Left kidney (tissue), 2 donors: ENCODE data around the gene FAM81A. TPM values are rescaled to one million over a fixed set of nuclear protein-coding genes. Genes with fewer than 3 reads are reported as not detected.
A peak's percentile ranks its signal among the peaks of the same experiment; 100 is the strongest.
"Not testable (repeated sequence)": the region's sequence is repeated elsewhere in the genome, so short reads cannot be mapped to it uniquely, and the experiment has no call there.

Source experiments
- DNase-seq: peaks from one replicate; pipeline ENCODE4 v3.0.0-alpha.2; 2013
- polyA plus RNA-seq: library from polyadenylated mRNA; unstranded; fragments of 120-200 nt; gene quantifications from one replicate; pipeline ENCODE4 v1.2.1, GENCODE V29; 2013; ENCODE audit not compliant: insufficient read length

The FAM81A gene
- polyA plus RNA-seq, 1 donor, result 30.7 TPM

- not testable (repeated sequence) for DNase-seq
Observed at GRCh38 chr15:59475161-59475560, 37.2 kb downstream of the FAM81A start.

- DNase-seq, result no peak
Observed at GRCh38 chr15:59484399-59484798, 46.4 kb downstream of the FAM81A start.

- no peak for DNase-seq
Observed at GRCh38 chr15:59485036-59485435, 47.0 kb downstream of the FAM81A start.

GRCh38 chr15:59489485-59489884 lies 51.5 kb downstream of the FAM81A start:
- not testable (repeated sequence) for DNase-seq

- no peak for DNase-seq
Observed at GRCh38 chr15:59491062-59491461, 53.1 kb downstream of the FAM81A start.

- peak; percentile 79 for DNase-seq
Observed at GRCh38 chr15:59492389-59493377, 54.7 kb downstream of the FAM81A start.

GRCh38 chr15:59501597-59501996 lies 63.6 kb downstream of the FAM81A start:
- no peak for DNase-seq

GRCh38 chr15:59515190-59515589 lies 77.2 kb downstream of the FAM81A start:
- DNase-seq, result no peak

GRCh38 chr15:59516655-59517461 lies 78.9 kb downstream of the FAM81A start:
- DNase-seq, result no peak

GRCh38 chr15:59519329-59519728 lies 81.3 kb downstream of the FAM81A start:
- no peak for DNase-seq

GRCh38 chr15:59521443-59521842 lies 83.5 kb downstream of the FAM81A start:
- DNase-seq, result no peak

GRCh38 chr15:59522988-59523461 lies 85.0 kb downstream of the FAM81A start:
- DNase-seq, result no peak

- no peak for DNase-seq
Observed at GRCh38 chr15:59523702-59524101, 85.7 kb downstream of the FAM81A start.

- peak; percentile 21 for DNase-seq
Observed at GRCh38 chr15:59524331-59524731, 86.3 kb downstream of the FAM81A start.

- not testable (repeated sequence) for DNase-seq
Observed at GRCh38 chr15:59526466-59526865, 88.5 kb downstream of the FAM81A start.

GRCh38 chr15:59528429-59528828 lies 90.4 kb downstream of the FAM81A start:
- no peak for DNase-seq

- DNase-seq, result peak; percentile 92
Observed at GRCh38 chr15:59528961-59529402, 91.0 kb downstream of the FAM81A start.

- DNase-seq, result no peak
Observed at GRCh38 chr15:59531066-59531675, 93.2 kb downstream of the FAM81A start.

- DNase-seq, result no peak
Observed at GRCh38 chr15:59532770-59533379, 94.9 kb downstream of the FAM81A start.

- DNase-seq, result no peak
Observed at GRCh38 chr15:59536553-59536952, 98.6 kb downstream of the FAM81A start.

- DNase-seq, result no peak
Observed at GRCh38 chr15:59537403-59537802, 99.4 kb downstream of the FAM81A start.

- no peak for DNase-seq
Observed at GRCh38 chr15:59538494-59538893, 100.5 kb downstream of the FAM81A start.
